ENCODE data around the gene RPS4Y1.

DNA sequence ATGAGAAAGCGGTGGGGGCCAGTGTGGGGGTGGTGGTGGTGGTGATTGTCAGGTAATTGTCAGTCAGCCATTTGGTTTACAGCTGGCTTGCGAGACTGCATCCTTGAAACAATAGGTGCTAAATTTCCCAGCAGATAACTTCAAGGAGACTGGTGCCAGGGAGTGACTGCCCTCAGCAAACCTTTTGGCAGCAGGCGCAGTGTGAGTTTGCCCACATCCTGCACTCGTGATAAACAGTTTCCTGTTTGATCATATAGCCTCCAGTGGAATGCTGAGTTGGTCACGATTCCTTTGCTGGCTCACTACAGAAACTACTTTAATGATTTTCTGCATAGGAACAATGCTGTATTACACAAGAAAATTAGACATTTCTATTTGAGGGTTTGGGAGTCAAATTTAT, 46.0 kb downstream of the RPS4Y1 start:
- TF ChIP-seq, protein P1, sequence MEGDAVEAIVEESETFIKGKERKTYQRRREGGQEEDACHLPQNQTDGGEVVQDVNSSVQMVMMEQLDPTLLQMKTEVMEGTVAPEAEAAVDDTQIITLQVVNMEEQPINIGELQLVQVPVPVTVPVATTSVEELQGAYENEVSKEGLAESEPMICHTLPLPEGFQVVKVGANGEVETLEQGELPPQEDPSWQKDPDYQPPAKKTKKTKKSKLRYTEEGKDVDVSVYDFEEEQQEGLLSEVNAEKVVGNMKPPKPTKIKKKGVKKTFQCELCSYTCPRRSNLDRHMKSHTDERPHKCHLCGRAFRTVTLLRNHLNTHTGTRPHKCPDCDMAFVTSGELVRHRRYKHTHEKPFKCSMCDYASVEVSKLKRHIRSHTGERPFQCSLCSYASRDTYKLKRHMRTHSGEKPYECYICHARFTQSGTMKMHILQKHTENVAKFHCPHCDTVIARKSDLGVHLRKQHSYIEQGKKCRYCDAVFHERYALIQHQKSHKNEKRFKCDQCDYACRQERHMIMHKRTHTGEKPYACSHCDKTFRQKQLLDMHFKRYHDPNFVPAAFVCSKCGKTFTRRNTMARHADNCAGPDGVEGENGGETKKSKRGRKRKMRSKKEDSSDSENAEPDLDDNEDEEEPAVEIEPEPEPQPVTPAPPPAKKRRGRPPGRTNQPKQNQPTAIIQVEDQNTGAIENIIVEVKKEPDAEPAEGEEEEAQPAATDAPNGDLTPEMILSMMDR (conservative IDR thresholded peaks at IDR 0.05): no peak
- no peak for TF ChIP-seq EZH2 (IDR thresholded peaks at IDR 0.05; ENCODE audit: low read depth)
